Upper lobe of left lung (tissue), 6 donors: Measurements from ENCODE around the gene SHOC1. TPM values are rescaled to one million over a fixed set of nuclear protein-coding genes. Genes with fewer than 3 reads are reported as not detected.
A peak's percentile ranks its signal among the peaks of the same experiment; 100 is the strongest.

Experiments
- ATAC-seq, 2 donors: fragments of 200-7000 bp; cut with Tn5 transposase; one replicate each; pipeline ENCODE4 v1.9.1; 2022; ENCODE audit warnings: mild to moderate bottlenecking in 2 of 2, moderate library complexity in 2 of 2; ENCODE audit not compliant: low FRiP score in 2 of 2
- DNase-seq, 2 donors: peaks; one replicate each; pipeline ENCODE4 v3.0.0-alpha.2; 2019 to 2020
- H3K27ac ChIP-seq, 4 donors: fragments of 200-600 bp; sonication (generic); one replicate each; pipeline ENCODE4 v1.5.1; 2016 to 2019
- H3K27me3 ChIP-seq, 4 donors: fragments of 200-600 bp; sonication (generic); one replicate each; pipeline ENCODE4 v1.5.1; 2017 to 2019
- H3K36me3 ChIP-seq, 4 donors: fragments of 200-600 bp; sonication (generic); one replicate each; pipeline ENCODE4 v1.5.1; 2016 to 2019
- H3K4me1 ChIP-seq, 4 donors: fragments of 200-600 bp; sonication (generic); one replicate each; pipeline ENCODE4 v1.5.1; 2018 to 2019
- H3K4me3 ChIP-seq, 4 donors: fragments of 200-600 bp; sonication (generic); one replicate each; pipeline ENCODE4 v1.5.1; 2017 to 2019; ENCODE audit warnings: mild to moderate bottlenecking in 2 of 4, moderate library complexity in 1 of 4
- H3K9me3 ChIP-seq, 4 donors: fragments of 200-600 bp; sonication (generic); one replicate each; pipeline ENCODE4 v1.5.1; 2018 to 2019
- EP300 ChIP-seq, 4 donors: sonication (generic); formaldehyde crosslinking; IDR thresholded peaks; one replicate each; pipeline ENCODE4 v1.5.1; 2017; ENCODE audit warnings: antibody characterized with exemption in 4 of 4, control low read depth in 2 of 4
- POLR2A ChIP-seq, 4 donors: fragments of 450-650 bp; IDR thresholded peaks; one replicate each; pipeline ENCODE4 v1.5.1; 2016 to 2017; ENCODE audit warnings: antibody characterized with exemption in 4 of 4, mild to moderate bottlenecking in 2 of 4
- POLR2AphosphoS5 ChIP-seq, 2 donors: sonication (generic); formaldehyde crosslinking; IDR thresholded peaks; one replicate each; pipeline ENCODE4 v1.5.1; 2017; ENCODE audit warnings: antibody characterized with exemption in 2 of 2
- WGBS, 2 donors: methylation state at CpG; one replicate each; pipeline ENCODE4 v1.1.5; 2017 to 2018; 5-methylcytosine and 5-hydroxymethylcytosine counted together
- total RNA-seq, 6 donors: library from RNA; depleted of rRNA in 4 of 6; stranded (reverse); fragments of >200 nt in 4 of 6; gene quantifications; one replicate each; pipeline versions ENCODE4 v1.1.0 to v1.2.1, GENCODE V29; 2016 to 2021
- TF ChIP-seq, protein P1 (sequence below), 6 experiments: fragments of 450-650 bp in 4 of 6; fragments of 200-600 bp in 2 of 6; sonication (generic) in 2 of 6; IDR thresholded peaks; one replicate each; pipeline ENCODE4 v1.5.1; 2016 to 2019; ENCODE audit warnings: antibody characterized with exemption in 6 of 6
- donor health status: DM: no; HTN: no; CAD: no; lungs with moderate emphysema.
- donor health status: DM: no; HTN: yes; CAD: no; lungs with severe emphysema.

The SHOC1 gene
- total RNA-seq, 6 donors from 2014 or later = 0.15 to 3.1 (median 0.79) TPM; not detected in 3

GRCh38 chr9:111807197-111807596, 12.5 kb upstream of the SHOC1 start:
- TF ChIP-seq, protein P1, sequence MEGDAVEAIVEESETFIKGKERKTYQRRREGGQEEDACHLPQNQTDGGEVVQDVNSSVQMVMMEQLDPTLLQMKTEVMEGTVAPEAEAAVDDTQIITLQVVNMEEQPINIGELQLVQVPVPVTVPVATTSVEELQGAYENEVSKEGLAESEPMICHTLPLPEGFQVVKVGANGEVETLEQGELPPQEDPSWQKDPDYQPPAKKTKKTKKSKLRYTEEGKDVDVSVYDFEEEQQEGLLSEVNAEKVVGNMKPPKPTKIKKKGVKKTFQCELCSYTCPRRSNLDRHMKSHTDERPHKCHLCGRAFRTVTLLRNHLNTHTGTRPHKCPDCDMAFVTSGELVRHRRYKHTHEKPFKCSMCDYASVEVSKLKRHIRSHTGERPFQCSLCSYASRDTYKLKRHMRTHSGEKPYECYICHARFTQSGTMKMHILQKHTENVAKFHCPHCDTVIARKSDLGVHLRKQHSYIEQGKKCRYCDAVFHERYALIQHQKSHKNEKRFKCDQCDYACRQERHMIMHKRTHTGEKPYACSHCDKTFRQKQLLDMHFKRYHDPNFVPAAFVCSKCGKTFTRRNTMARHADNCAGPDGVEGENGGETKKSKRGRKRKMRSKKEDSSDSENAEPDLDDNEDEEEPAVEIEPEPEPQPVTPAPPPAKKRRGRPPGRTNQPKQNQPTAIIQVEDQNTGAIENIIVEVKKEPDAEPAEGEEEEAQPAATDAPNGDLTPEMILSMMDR (IDR thresholded peaks at IDR 0.05) = no peak
- no peak overlapping the region for H3K27ac ChIP-seq
- no peak for ATAC-seq
- H3K9me3 ChIP-seq = no peaks in the 10 kb centered on the region
- DNase-seq = no peak
- H3K27me3 ChIP-seq = no peaks in the 10 kb centered on the region
- WGBS, 2 donors = 97 to 100% methylated on average over 1 of the region's 1 CpG
- H3K4me3 ChIP-seq = no peak overlapping the region
- H3K36me3 ChIP-seq = no peaks in the 10 kb centered on the region
- H3K4me1 ChIP-seq = peaks cover 0 to 7% (median 0%) of the 10 kb centered on the region in 4 donors

DNA sequence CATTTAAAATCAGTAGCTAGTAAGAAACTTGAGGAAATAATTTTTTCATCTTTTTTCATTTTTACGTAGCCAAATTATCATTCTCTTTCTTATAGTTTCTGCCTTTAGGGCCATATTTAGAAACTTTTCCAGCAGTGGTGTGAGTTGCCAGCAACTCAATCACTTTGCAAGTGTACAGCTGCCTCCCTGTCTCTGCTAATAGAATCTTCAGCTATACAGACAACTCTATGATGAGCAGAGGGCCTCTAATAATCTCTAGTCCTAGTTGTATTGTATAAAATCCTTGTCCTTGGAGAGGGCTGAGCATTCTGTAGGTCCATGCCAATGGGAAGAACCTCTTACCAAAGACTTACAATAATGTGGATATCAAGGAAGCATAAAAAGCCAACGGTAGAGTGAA, 11.5 kb upstream of the SHOC1 start:
- TF ChIP-seq POLR2AphosphoS5 (IDR thresholded peaks at IDR 0.05) = no peak
- no peak for TF ChIP-seq POLR2A (IDR thresholded peaks at IDR 0.05)
- TF ChIP-seq, protein P1 (IDR thresholded peaks at IDR 0.05) = no peak
- TF ChIP-seq EP300 (IDR thresholded peaks at IDR 0.05) = no peak
- H3K27ac ChIP-seq = peak overlapping the region in 2 of 4 donors; percentile 4 to 33
- no peaks in the 10 kb centered on the region for H3K36me3 ChIP-seq
- H3K27me3 ChIP-seq = no peaks in the 10 kb centered on the region
- ATAC-seq (no peak), DNase-seq (no peak)
- H3K9me3 ChIP-seq = no peaks in the 10 kb centered on the region
- WGBS, 2 donors = 90% methylated on average over 2 of the region's 2 CpGs
- peaks cover 0 to 7% (median 0%) of the 10 kb centered on the region in 4 donors for H3K4me1 ChIP-seq
- no peak overlapping the region for H3K4me3 ChIP-seq

GRCh38 chr9:111805830-111806241, 11.1 kb upstream of the SHOC1 start:
- Histone ChIP-seq H3K36me3 (no peaks in the 10 kb centered on the region), H3K9me3 (no peaks in the 10 kb centered on the region), H3K4me3 (no peak overlapping the region), H3K4me1 (peaks cover 0 to 7% (median 0%) of the 10 kb centered on the region in 4 donors), H3K27ac (peak overlapping the region in 1 of 4 donors; percentile 33), H3K27me3 (no peaks in the 10 kb centered on the region)
- WGBS, 2 donors = 54 to 56% methylated on average over 4 of the region's 4 CpGs
- no peak for ATAC-seq
- no peak for DNase-seq
- TF ChIP-seq POLR2AphosphoS5 (IDR thresholded peaks at IDR 0.05) (no peak), EP300 (IDR thresholded peaks at IDR 0.05) (no peak), POLR2A (IDR thresholded peaks at IDR 0.05) (no peak)
- TF ChIP-seq, protein P1 (IDR thresholded peaks at IDR 0.05) = no peak

DNA sequence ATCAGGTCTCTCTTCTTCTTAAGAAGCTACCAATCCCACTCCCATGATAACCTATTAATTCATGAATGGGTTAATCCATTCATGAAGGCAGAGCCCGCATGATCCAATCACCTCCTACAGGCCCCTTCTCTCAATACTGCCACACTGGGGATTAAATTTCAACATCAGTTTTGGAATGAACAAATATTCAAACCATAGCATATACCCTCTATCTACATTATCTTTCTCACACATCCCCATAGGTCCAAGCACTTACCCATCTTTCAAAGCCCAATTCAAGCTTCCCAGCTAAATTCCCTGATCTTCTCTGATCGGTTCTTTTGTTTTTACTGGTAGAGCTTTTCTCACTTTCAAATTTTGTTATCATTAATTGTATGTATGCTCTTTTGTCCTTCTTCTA, 10.5 kb upstream of the SHOC1 start:
- H3K4me3 ChIP-seq = no peak overlapping the region
- ATAC-seq (no peak), DNase-seq (no peak)
- no peak overlapping the region for H3K27ac ChIP-seq
- H3K9me3 ChIP-seq = no peaks in the 10 kb centered on the region
- H3K4me1 ChIP-seq = peaks cover 0 to 7% (median 0%) of the 10 kb centered on the region in 4 donors
- H3K36me3 ChIP-seq = no peaks in the 10 kb centered on the region
- H3K27me3 ChIP-seq = no peaks in the 10 kb centered on the region
- TF ChIP-seq POLR2AphosphoS5 (IDR thresholded peaks at IDR 0.05) (no peak), EP300 (IDR thresholded peaks at IDR 0.05) (no peak), POLR2A (IDR thresholded peaks at IDR 0.05) (no peak)
- TF ChIP-seq, protein P1 (IDR thresholded peaks at IDR 0.05) = no peak
- 90 to 97% methylated on average over 2 of the region's 2 CpGs for WGBS, 2 donors

DNA sequence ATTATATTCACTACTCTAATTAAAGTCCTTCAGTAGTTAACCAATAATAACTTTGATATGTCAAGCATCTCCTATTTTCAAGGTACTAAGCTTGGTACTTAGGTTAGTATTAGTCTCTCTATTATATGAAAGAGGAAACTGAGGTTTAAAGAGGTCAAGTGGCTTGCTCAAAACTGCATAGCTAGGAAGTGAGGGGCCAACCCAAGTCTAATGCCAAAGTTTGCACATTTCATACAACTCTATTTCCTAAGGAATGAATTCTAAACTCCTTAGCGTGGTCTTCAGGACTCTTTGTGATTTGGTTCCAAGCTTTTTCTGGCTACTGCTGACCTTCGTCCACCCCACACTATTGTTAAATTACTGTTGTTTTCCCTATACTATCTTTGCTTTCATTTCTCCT, 9.9 kb upstream of the SHOC1 start:
- no peak overlapping the region for H3K27ac ChIP-seq
- H3K36me3 ChIP-seq = no peaks in the 10 kb centered on the region
- no peak overlapping the region for H3K4me3 ChIP-seq
- DNase-seq (no peak), ATAC-seq (no peak)
- no peak for TF ChIP-seq POLR2A (IDR thresholded peaks at IDR 0.05)
- no peak for TF ChIP-seq POLR2AphosphoS5 (IDR thresholded peaks at IDR 0.05)
- no peak for TF ChIP-seq EP300 (IDR thresholded peaks at IDR 0.05)
- WGBS, 2 donors = 78 to 88% methylated on average over 2 of the region's 2 CpGs
- no peaks in the 10 kb centered on the region for H3K27me3 ChIP-seq
- H3K4me1 ChIP-seq = peaks cover 0 to 7% (median 0%) of the 10 kb centered on the region in 4 donors
- H3K9me3 ChIP-seq = no peaks in the 10 kb centered on the region
